ENCODE results near the gene NOC2L. TPM values are rescaled to one million over a fixed set of nuclear protein-coding genes. Genes with fewer than 3 reads are reported as not detected.

The NOC2L gene
- total RNA-seq, 1 donor from 2014 or later = 106 TPM

- H3K36me3 Mint-ChIP-seq (ENCODE audit: low read depth) = no peaks in the 10 kb centered on the region
- no peak for DNase-seq (ENCODE audit: low read depth, low spot score)
- H3K4me1 Mint-ChIP-seq = peaks cover 8% of the 10 kb centered on the region
- H3K9me3 Mint-ChIP-seq = no peaks in the 10 kb centered on the region
- no peak for TF ChIP-seq CTCF (conservative IDR thresholded peaks at IDR 0.05)
- peaks cover 39% of the 10 kb centered on the region for H3K27me3 Mint-ChIP-seq (ENCODE audit: low read depth)
- no peak overlapping the region for H3K27ac Mint-ChIP-seq (ENCODE audit: unreplicated experiment)
- peak overlapping the region; percentile 51 for H3K4me3 Mint-ChIP-seq
Observed at GRCh38 chr1:998995-999724, 40.1 kb upstream of the NOC2L start.

GRCh38 chr1:998745-998994, 39.6 kb upstream of the NOC2L start:
- Mint-ChIP-seq H3K4me1 (peaks cover 8% of the 10 kb centered on the region), H3K4me3 (peak overlapping the region; percentile 51), H3K36me3 (ENCODE audit: low read depth) (no peaks in the 10 kb centered on the region), H3K27me3 (ENCODE audit: low read depth) (peaks cover 39% of the 10 kb centered on the region), H3K9me3 (no peaks in the 10 kb centered on the region), H3K27ac (ENCODE audit: unreplicated experiment) (no peak overlapping the region)
- DNase-seq (ENCODE audit: low read depth, low spot score) = no peak
- no peak for TF ChIP-seq CTCF (conservative IDR thresholded peaks at IDR 0.05)

- Mint-ChIP-seq H3K27ac (ENCODE audit: unreplicated experiment) (no peak overlapping the region), H3K4me3 (no peak overlapping the region), H3K27me3 (ENCODE audit: low read depth) (peaks cover 38% of the 10 kb centered on the region)
Observed at GRCh38 chr1:997993-998744, 39.1 kb upstream of the NOC2L start.

GRCh38 chr1:997713-997992, 38.6 kb upstream of the NOC2L start:
- no peak for TF ChIP-seq CTCF (conservative IDR thresholded peaks at IDR 0.05)
- Mint-ChIP-seq H3K27me3 (ENCODE audit: low read depth) (peaks cover 38% of the 10 kb centered on the region), H3K9me3 (peaks cover under 1% of the 10 kb centered on the region), H3K36me3 (ENCODE audit: low read depth) (peaks cover under 1% of the 10 kb centered on the region), H3K4me3 (no peak overlapping the region), H3K4me1 (peaks cover 8% of the 10 kb centered on the region), H3K27ac (ENCODE audit: unreplicated experiment) (no peak overlapping the region)
- no peak for DNase-seq (ENCODE audit: low read depth, low spot score)

More at GRCh38 chr1:997993-998744, 39.1 kb upstream of the NOC2L start:
- TF ChIP-seq CTCF (conservative IDR thresholded peaks at IDR 0.05) = no peak
- DNase-seq (ENCODE audit: low read depth, low spot score) = no peak
- peaks cover 8% of the 10 kb centered on the region for H3K4me1 Mint-ChIP-seq
- no peaks in the 10 kb centered on the region for H3K36me3 Mint-ChIP-seq (ENCODE audit: low read depth)
- H3K9me3 Mint-ChIP-seq = no peaks in the 10 kb centered on the region

- H3K4me1 Mint-ChIP-seq = peaks cover 8% of the 10 kb centered on the region
- H3K9me3 Mint-ChIP-seq = peaks cover 3% of the 10 kb centered on the region
- H3K36me3 Mint-ChIP-seq (ENCODE audit: low read depth) = peaks cover 3% of the 10 kb centered on the region
- no peak overlapping the region for H3K27ac Mint-ChIP-seq (ENCODE audit: unreplicated experiment)
- H3K27me3 Mint-ChIP-seq (ENCODE audit: low read depth) = peaks cover 40% of the 10 kb centered on the region
- H3K4me3 Mint-ChIP-seq = peak overlapping the region; percentile 69
- no peak for TF ChIP-seq CTCF (conservative IDR thresholded peaks at IDR 0.05)
- DNase-seq (ENCODE audit: low read depth, low spot score) = no peak
Observed at GRCh38 chr1:996851-997712, 38.0 kb upstream of the NOC2L start.

Measured in neural crest cell (in vitro differentiated cells).